Karpas-422 (cell line): ENCODE measurements around the gene ATXN1. TPM values are rescaled to one million over a fixed set of nuclear protein-coding genes. Genes with fewer than 3 reads are reported as not detected.

Experiments
- DNase-seq: peaks from one replicate; pipeline ENCODE4 v3.0.0-alpha.2; 2015
- H2AFZ ChIP-seq: fragments of 200-600 bp; sonication (generic); 2 replicates; pipeline ENCODE4 v1.6.1; 2014; ENCODE audit warnings: antibody characterized with exemption, low read length, mixed read lengths
- H3K27ac ChIP-seq: fragments of 200-600 bp; sonication (generic); 2 replicates; pipeline ENCODE4 v1.5.1; 2014; ENCODE audit warnings: mild to moderate bottlenecking, low read length, moderate library complexity
- H3K27me3 ChIP-seq: fragments of 200-600 bp; sonication (generic); 2 replicates; pipeline ENCODE4 v1.6.1; 2014; ENCODE audit warnings: low read length, mixed read lengths
- H3K36me3 ChIP-seq: fragments of 200-600 bp; sonication (generic); 2 replicates; pipeline ENCODE4 v1.6.1; 2014; ENCODE audit warnings: low read length, mixed read lengths; ENCODE audit not compliant: insufficient read depth
- H3K4me1 ChIP-seq: fragments of 200-600 bp; sonication (generic); 2 replicates; pipeline ENCODE4 v1.6.1; 2014; ENCODE audit warnings: mild to moderate bottlenecking, low read length, mixed read lengths
- H3K4me2 ChIP-seq: fragments of 200-600 bp; sonication (generic); 2 replicates; pipeline ENCODE4 v1.6.1; 2014; ENCODE audit warnings: low read length, low read depth, mild to moderate bottlenecking; ENCODE audit not compliant: poor library complexity, severe bottlenecking
- H3K4me3 ChIP-seq: fragments of 200-600 bp; sonication (generic); 2 replicates; pipeline ENCODE4 v1.5.1; 2014; ENCODE audit warnings: mild to moderate bottlenecking, antibody characterized with exemption, low read length, mixed read lengths
- H3K79me2 ChIP-seq: fragments of 200-600 bp; sonication (generic); 2 replicates; pipeline ENCODE4 v1.6.1; 2014; ENCODE audit warnings: mild to moderate bottlenecking, low read length, mixed read lengths
- H3K9ac ChIP-seq: fragments of 200-600 bp; sonication (generic); 2 replicates; pipeline ENCODE4 v1.6.0; 2014; ENCODE audit warnings: low read length
- H3K9me2 ChIP-seq: fragments of 200-600 bp; sonication (generic), shearing (Covaris generic); replicated peaks from 2 replicates; pipeline ENCODE4 v1.6.0; 2014; ENCODE audit warnings: mild to moderate bottlenecking, low read length, moderate library complexity; ENCODE audit not compliant: insufficient read depth
- H3K9me3 ChIP-seq: fragments of 300-700, 200-600 bp; sonication (generic); 2 replicates; pipeline ENCODE4 v1.6.1; 2014; ENCODE audit warnings: low read length, mixed read lengths
- H4K20me1 ChIP-seq: fragments of 200-600 bp; sonication (generic); 2 replicates; pipeline ENCODE4 v1.6.1; 2014; ENCODE audit warnings: mild to moderate bottlenecking, antibody characterized with exemption, low read length, low read depth; ENCODE audit not compliant: insufficient read depth
- total RNA-seq: library from RNA; depleted of rRNA; stranded (reverse); fragments of >200 nt; shearing (Covaris generic); gene quantifications from 2 replicates; pipeline ENCODE4 v1.2.3, GENCODE V29; 2014; ENCODE audit warnings: low replicate concordance

ATXN1 gene
- total RNA-seq, 1 experiment from 2014 or later: 0.37 TPM

GRCh38 chr6:16415677-16416076 lies 345.6 kb downstream of the ATXN1 start:
- no peak overlapping the region for H3K27ac ChIP-seq
- 0 out of 2 replicates have a peak, but pooled peaks cover 2% of the 10 kb centered on the region for H3K27me3 ChIP-seq
- DNase-seq: no peak
- no peak overlapping the region for H3K4me3 ChIP-seq
- peaks cover 50% of the 10 kb centered on the region for H3K4me1 ChIP-seq
- H3K9ac ChIP-seq: no peak overlapping the region
- H3K9me2 ChIP-seq: no peaks in the 10 kb centered on the region
- H3K4me2 ChIP-seq: no peak overlapping the region
- no peaks in the 10 kb centered on the region for H3K79me2 ChIP-seq
- no peaks in the 10 kb centered on the region for H3K36me3 ChIP-seq
- H2AFZ ChIP-seq: no peak overlapping the region
- no peaks in the 10 kb centered on the region for H3K9me3 ChIP-seq
- no peaks in the 10 kb centered on the region for H4K20me1 ChIP-seq

DNA sequence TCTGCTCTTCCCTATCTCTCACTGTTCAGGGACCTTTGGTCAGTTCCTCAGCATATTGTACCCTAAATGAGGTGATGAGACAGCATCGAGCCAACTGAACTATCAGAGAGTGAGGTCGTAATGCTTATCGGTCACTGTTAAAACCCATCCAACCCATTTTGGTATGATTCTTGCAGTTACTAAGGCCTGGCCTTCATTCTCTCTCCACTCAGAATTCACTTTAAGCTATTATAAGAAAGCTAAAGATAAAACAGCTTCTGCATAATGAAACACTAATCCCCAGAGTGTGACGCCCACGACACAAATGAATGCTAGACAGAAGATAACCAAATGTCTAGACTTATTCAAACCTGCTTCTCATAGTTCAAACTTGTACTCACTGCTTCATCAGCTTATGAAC lies 347.1 kb downstream of the ATXN1 start:
- no peaks in the 10 kb centered on the region for H3K79me2 ChIP-seq
- DNase-seq: peak; percentile 52
- H3K27me3 ChIP-seq: 0 out of 2 replicates have a peak, but pooled peaks cover 2% of the 10 kb centered on the region
- no peak overlapping the region for H3K27ac ChIP-seq
- peak overlapping the region; percentile 27; the same call in 1 of the 2 replicates for H2AFZ ChIP-seq
- H3K4me3 ChIP-seq: peak overlapping the region; percentile 43; the same call in 1 of the 2 replicates
- H3K9me2 ChIP-seq: no peaks in the 10 kb centered on the region
- H4K20me1 ChIP-seq: no peaks in the 10 kb centered on the region
- no peaks in the 10 kb centered on the region for H3K9me3 ChIP-seq
- no peak overlapping the region for H3K9ac ChIP-seq
- H3K4me2 ChIP-seq: peak overlapping the region; percentile 55
- H3K36me3 ChIP-seq: no peaks in the 10 kb centered on the region
- peaks cover 43% of the 10 kb centered on the region for H3K4me1 ChIP-seq

- no peaks in the 10 kb centered on the region for H3K79me2 ChIP-seq
- no peaks in the 10 kb centered on the region for H3K9me3 ChIP-seq
- peak overlapping the region; percentile 43 for H3K4me3 ChIP-seq
- H3K36me3 ChIP-seq: no peaks in the 10 kb centered on the region
- 0 out of 2 replicates have a peak overlapping the region, but pooled peaks have one; percentile 29 for H2AFZ ChIP-seq
- peaks cover 44% of the 10 kb centered on the region for H3K4me1 ChIP-seq
- H3K4me2 ChIP-seq: peak overlapping the region; percentile 55
- no peak overlapping the region for H3K27ac ChIP-seq
- H3K9ac ChIP-seq: peak overlapping the region; percentile 13; the same call in 1 of the 2 replicates
- H3K27me3 ChIP-seq: 0 out of 2 replicates have a peak, but pooled peaks cover 2% of the 10 kb centered on the region
- no peaks in the 10 kb centered on the region for H3K9me2 ChIP-seq
- no peaks in the 10 kb centered on the region for H4K20me1 ChIP-seq
- no peak for DNase-seq
Observed at GRCh38 chr6:16413399-16413798, 347.9 kb downstream of the ATXN1 start.

DNA sequence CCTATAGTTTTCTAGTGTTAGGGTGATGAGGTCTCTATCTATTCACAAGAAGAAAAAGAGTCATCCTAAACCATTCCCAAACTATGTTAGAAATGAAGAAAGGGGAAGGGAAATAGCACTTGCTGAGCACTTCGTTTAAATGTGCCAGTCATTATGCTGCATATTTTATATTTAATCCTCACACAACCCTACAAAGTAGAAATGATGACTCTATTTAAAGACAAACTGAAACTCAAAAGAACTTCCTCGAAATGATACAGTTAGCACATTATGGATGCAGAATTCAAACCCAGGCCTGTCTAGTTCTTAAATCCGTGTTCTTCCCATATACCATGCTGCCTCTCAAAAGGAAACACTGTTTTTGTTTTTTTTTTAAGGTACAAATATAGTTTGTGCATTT lies 348.3 kb downstream of the ATXN1 start:
- H3K9ac ChIP-seq: peak overlapping the region; percentile 13; the same call in 1 of the 2 replicates
- H3K4me3 ChIP-seq: peak overlapping the region; percentile 43
- 0 out of 2 replicates have a peak, but pooled peaks cover 2% of the 10 kb centered on the region for H3K27me3 ChIP-seq
- peak; percentile 54 for DNase-seq
- H4K20me1 ChIP-seq: no peaks in the 10 kb centered on the region
- peak overlapping the region; percentile 55 for H3K4me2 ChIP-seq
- 0 out of 2 replicates have a peak overlapping the region, but pooled peaks have one; percentile 29 for H2AFZ ChIP-seq
- no peaks in the 10 kb centered on the region for H3K36me3 ChIP-seq
- no peak overlapping the region for H3K27ac ChIP-seq
- H3K4me1 ChIP-seq: peaks cover 48% of the 10 kb centered on the region
- H3K9me2 ChIP-seq: no peaks in the 10 kb centered on the region
- no peaks in the 10 kb centered on the region for H3K79me2 ChIP-seq
- H3K9me3 ChIP-seq: no peaks in the 10 kb centered on the region

GRCh38 chr6:16412171-16412570 lies 349.1 kb downstream of the ATXN1 start:
- Histone ChIP-seq H3K4me2 (peak overlapping the region; percentile 55), H4K20me1 (no peaks in the 10 kb centered on the region), H3K4me1 (peaks cover 56% of the 10 kb centered on the region), H3K9ac (no peak overlapping the region), H3K9me3 (no peaks in the 10 kb centered on the region), H2AFZ (no peak overlapping the region), H3K4me3 (no peak overlapping the region), H3K79me2 (no peaks in the 10 kb centered on the region), H3K36me3 (no peaks in the 10 kb centered on the region), H3K27ac (no peak overlapping the region), H3K9me2 (no peaks in the 10 kb centered on the region), H3K27me3 (0 out of 2 replicates have a peak, but pooled peaks cover 2% of the 10 kb centered on the region)
- DNase-seq: no peak

GRCh38 chr6:16409531-16410441 lies 351.5 kb downstream of the ATXN1 start:
- no peaks in the 10 kb centered on the region for H3K36me3 ChIP-seq

GRCh38 chr6:16408766-16409165 lies 352.5 kb downstream of the ATXN1 start:
- Histone ChIP-seq H3K9me3 (no peaks in the 10 kb centered on the region), H3K36me3 (no peaks in the 10 kb centered on the region), H3K4me3 (no peak overlapping the region), H3K79me2 (no peaks in the 10 kb centered on the region), H3K27me3 (0 out of 2 replicates have a peak, but pooled peaks cover 2% of the 10 kb centered on the region), H3K4me2 (no peak overlapping the region), H4K20me1 (no peaks in the 10 kb centered on the region), H2AFZ (no peak overlapping the region), H3K9ac (no peak overlapping the region), H3K27ac (no peak overlapping the region), H3K9me2 (no peaks in the 10 kb centered on the region), H3K4me1 (peaks cover 59% of the 10 kb centered on the region)
- no peak for DNase-seq

More at GRCh38 chr6:16409531-16410441, 351.5 kb downstream of the ATXN1 start:
- Histone ChIP-seq H3K9ac (no peak overlapping the region), H4K20me1 (no peaks in the 10 kb centered on the region), H3K4me1 (peaks cover 69% of the 10 kb centered on the region), H2AFZ (0 out of 2 replicates have a peak overlapping the region, but pooled peaks have one; percentile 10), H3K79me2 (no peaks in the 10 kb centered on the region), H3K4me3 (no peak overlapping the region; the same call in 1 of the 2 replicates), H3K9me2 (no peaks in the 10 kb centered on the region), H3K9me3 (no peaks in the 10 kb centered on the region), H3K27ac (no peak overlapping the region), H3K4me2 (peak overlapping the region; percentile 39), H3K27me3 (0 out of 2 replicates have a peak, but pooled peaks cover 2% of the 10 kb centered on the region)
- peak; percentile 92 for DNase-seq

DNA sequence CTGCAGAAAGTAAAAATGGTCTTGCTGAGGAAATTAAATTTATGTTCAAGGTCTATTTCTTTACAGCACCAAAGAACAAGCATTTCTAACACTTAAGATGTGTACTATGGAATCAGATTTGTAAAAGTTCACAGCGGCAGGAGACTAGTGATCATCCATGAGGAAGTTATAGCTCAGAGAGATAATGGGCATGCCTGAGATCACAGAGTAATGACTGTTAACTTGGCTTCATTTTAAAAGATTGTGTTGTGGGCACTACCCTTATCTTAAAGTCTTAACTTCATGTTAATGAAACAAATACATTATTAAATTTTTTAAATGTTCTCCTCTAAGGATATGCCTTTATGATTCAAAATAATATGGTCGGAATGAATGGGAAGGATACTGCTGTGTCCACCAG lies 354.3 kb downstream of the ATXN1 start:
- Histone ChIP-seq H3K4me1 (peaks cover 48% of the 10 kb centered on the region), H3K36me3 (no peaks in the 10 kb centered on the region), H4K20me1 (no peaks in the 10 kb centered on the region), H3K27ac (peak overlapping the region; percentile 28; the same call in 1 of the 2 replicates), H3K79me2 (no peaks in the 10 kb centered on the region), H3K9ac (no peak overlapping the region), H3K27me3 (no peaks in the 10 kb centered on the region), H3K4me3 (no peak overlapping the region), H3K9me2 (no peaks in the 10 kb centered on the region), H2AFZ (peak overlapping the region; percentile 64; the same call in 1 of the 2 replicates), H3K9me3 (no peaks in the 10 kb centered on the region), H3K4me2 (peak overlapping the region; percentile 4)
- DNase-seq: no peak
